ENCODE data around the gene LSAMP.

DNA sequence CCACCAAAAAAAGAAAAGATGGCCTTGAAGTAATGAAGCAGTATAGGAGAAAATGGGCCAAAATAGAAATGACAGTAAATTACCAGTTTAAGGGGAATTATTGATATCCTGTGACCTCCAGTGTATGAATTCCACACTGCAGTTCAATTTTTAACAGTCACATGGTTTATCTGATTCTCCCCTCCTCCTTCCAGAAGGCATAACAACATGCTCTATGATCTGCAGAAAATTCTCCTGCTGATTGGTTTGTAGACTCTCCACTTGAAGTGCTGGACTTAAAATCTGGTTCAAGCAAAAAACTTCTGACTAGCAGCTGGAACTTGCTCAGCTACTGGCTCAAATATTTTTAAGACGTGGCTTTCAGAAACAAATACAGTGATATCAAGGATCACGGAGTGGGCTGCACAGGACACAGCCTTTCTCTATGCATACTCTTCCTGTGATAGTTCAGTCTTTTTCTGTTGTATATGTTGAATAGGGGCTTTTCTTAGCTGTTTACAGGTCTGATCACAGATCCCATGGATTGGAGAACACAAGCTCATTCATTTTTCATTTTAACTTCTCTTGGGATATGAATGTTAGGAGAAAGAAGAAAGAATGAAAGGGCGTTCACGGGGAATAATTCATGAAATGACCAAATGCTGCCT, 211.5 kb downstream of the LSAMP start:
- TF ChIP-seq EZH2 (IDR thresholded peaks at IDR 0.05; ENCODE audit: low read depth, unreplicated experiment): no peak
- TF ChIP-seq, protein P1, sequence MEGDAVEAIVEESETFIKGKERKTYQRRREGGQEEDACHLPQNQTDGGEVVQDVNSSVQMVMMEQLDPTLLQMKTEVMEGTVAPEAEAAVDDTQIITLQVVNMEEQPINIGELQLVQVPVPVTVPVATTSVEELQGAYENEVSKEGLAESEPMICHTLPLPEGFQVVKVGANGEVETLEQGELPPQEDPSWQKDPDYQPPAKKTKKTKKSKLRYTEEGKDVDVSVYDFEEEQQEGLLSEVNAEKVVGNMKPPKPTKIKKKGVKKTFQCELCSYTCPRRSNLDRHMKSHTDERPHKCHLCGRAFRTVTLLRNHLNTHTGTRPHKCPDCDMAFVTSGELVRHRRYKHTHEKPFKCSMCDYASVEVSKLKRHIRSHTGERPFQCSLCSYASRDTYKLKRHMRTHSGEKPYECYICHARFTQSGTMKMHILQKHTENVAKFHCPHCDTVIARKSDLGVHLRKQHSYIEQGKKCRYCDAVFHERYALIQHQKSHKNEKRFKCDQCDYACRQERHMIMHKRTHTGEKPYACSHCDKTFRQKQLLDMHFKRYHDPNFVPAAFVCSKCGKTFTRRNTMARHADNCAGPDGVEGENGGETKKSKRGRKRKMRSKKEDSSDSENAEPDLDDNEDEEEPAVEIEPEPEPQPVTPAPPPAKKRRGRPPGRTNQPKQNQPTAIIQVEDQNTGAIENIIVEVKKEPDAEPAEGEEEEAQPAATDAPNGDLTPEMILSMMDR (conservative IDR thresholded peaks at IDR 0.05; ENCODE audit: low read depth in 2 of 2): no peak
- TF ChIP-seq, protein P2, sequence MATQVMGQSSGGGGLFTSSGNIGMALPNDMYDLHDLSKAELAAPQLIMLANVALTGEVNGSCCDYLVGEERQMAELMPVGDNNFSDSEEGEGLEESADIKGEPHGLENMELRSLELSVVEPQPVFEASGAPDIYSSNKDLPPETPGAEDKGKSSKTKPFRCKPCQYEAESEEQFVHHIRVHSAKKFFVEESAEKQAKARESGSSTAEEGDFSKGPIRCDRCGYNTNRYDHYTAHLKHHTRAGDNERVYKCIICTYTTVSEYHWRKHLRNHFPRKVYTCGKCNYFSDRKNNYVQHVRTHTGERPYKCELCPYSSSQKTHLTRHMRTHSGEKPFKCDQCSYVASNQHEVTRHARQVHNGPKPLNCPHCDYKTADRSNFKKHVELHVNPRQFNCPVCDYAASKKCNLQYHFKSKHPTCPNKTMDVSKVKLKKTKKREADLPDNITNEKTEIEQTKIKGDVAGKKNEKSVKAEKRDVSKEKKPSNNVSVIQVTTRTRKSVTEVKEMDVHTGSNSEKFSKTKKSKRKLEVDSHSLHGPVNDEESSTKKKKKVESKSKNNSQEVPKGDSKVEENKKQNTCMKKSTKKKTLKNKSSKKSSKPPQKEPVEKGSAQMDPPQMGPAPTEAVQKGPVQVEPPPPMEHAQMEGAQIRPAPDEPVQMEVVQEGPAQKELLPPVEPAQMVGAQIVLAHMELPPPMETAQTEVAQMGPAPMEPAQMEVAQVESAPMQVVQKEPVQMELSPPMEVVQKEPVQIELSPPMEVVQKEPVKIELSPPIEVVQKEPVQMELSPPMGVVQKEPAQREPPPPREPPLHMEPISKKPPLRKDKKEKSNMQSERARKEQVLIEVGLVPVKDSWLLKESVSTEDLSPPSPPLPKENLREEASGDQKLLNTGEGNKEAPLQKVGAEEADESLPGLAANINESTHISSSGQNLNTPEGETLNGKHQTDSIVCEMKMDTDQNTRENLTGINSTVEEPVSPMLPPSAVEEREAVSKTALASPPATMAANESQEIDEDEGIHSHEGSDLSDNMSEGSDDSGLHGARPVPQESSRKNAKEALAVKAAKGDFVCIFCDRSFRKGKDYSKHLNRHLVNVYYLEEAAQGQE (IDR thresholded peaks at IDR 0.05; ENCODE audit: unreplicated experiment): no peak
- TF ChIP-seq EZH2phosphoT487 (IDR thresholded peaks at IDR 0.05; ENCODE audit: unreplicated experiment): no peak
- TF ChIP-seq POLR2AphosphoS5 (IDR thresholded peaks at IDR 0.05; ENCODE audit: low read depth): no peak
- no peak for TF ChIP-seq CREB1 (CRISPR knock-in tag; IDR thresholded peaks at IDR 0.05; ENCODE audit: low read depth)
- TF ChIP-seq NANOG (IDR thresholded peaks at IDR 0.05; ENCODE audit: borderline replicate concordance): no peak
- no peak for TF ChIP-seq JUNB (IDR thresholded peaks at IDR 0.05; ENCODE audit: unreplicated experiment)
- TF ChIP-seq STAT1 (IDR thresholded peaks at IDR 0.05; ENCODE audit: unreplicated experiment): no peak
- TF ChIP-seq, protein P3, sequence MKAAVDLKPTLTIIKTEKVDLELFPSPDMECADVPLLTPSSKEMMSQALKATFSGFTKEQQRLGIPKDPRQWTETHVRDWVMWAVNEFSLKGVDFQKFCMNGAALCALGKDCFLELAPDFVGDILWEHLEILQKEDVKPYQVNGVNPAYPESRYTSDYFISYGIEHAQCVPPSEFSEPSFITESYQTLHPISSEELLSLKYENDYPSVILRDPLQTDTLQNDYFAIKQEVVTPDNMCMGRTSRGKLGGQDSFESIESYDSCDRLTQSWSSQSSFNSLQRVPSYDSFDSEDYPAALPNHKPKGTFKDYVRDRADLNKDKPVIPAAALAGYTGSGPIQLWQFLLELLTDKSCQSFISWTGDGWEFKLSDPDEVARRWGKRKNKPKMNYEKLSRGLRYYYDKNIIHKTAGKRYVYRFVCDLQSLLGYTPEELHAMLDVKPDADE (IDR thresholded peaks at IDR 0.05): no peak
- no peak for TF ChIP-seq ZNF331 (CRISPR knock-in tag; IDR thresholded peaks at IDR 0.05; ENCODE audit: low read depth)
- TF ChIP-seq, protein P4, sequence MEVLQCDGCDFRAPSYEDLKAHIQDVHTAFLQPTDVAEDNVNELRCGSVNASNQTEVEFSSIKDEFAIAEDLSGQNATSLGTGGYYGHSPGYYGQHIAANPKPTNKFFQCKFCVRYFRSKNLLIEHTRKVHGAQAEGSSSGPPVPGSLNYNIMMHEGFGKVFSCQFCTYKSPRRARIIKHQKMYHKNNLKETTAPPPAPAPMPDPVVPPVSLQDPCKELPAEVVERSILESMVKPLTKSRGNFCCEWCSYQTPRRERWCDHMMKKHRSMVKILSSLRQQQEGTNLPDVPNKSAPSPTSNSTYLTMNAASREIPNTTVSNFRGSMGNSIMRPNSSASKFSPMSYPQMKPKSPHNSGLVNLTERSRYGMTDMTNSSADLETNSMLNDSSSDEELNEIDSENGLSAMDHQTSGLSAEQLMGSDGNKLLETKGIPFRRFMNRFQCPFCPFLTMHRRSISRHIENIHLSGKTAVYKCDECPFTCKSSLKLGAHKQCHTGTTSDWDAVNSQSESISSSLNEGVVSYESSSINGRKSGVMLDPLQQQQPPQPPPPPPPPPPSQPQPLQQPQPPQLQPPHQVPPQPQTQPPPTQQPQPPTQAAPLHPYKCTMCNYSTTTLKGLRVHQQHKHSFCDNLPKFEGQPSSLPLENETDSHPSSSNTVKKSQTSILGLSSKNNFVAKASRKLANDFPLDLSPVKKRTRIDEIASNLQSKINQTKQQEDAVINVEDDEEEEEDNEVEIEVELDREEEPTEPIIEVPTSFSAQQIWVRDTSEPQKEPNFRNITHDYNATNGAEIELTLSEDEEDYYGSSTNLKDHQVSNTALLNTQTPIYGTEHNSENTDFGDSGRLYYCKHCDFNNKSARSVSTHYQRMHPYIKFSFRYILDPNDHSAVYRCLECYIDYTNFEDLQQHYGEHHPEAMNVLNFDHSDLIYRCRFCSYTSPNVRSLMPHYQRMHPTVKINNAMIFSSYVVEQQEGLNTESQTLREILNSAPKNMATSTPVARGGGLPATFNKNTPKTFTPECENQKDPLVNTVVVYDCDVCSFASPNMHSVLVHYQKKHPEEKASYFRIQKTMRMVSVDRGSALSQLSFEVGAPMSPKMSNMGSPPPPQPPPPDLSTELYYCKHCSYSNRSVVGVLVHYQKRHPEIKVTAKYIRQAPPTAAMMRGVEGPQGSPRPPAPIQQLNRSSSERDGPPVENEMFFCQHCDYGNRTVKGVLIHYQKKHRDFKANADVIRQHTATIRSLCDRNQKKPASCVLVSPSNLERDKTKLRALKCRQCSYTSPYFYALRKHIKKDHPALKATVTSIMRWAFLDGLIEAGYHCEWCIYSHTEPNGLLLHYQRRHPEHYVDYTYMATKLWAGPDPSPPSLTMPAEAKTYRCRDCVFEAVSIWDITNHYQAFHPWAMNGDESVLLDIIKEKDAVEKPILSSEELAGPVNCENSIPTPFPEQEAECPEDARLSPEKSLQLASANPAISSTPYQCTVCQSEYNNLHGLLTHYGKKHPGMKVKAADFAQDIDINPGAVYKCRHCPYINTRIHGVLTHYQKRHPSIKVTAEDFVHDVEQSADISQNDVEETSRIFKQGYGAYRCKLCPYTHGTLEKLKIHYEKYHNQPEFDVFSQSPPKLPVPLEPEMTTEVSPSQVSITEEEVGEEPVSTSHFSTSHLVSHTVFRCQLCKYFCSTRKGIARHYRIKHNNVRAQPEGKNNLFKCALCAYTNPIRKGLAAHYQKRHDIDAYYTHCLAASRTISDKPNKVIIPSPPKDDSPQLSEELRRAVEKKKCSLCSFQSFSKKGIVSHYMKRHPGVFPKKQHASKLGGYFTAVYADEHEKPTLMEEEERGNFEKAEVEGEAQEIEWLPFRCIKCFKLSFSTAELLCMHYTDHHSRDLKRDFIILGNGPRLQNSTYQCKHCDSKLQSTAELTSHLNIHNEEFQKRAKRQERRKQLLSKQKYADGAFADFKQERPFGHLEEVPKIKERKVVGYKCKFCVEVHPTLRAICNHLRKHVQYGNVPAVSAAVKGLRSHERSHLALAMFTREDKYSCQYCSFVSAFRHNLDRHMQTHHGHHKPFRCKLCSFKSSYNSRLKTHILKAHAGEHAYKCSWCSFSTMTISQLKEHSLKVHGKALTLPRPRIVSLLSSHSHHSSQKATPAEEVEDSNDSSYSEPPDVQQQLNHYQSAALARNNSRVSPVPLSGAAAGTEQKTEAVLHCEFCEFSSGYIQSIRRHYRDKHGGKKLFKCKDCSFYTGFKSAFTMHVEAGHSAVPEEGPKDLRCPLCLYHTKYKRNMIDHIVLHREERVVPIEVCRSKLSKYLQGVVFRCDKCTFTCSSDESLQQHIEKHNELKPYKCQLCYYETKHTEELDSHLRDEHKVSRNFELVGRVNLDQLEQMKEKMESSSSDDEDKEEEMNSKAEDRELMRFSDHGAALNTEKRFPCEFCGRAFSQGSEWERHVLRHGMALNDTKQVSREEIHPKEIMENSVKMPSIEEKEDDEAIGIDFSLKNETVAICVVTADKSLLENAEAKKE (CRISPR knock-in tag; IDR thresholded peaks at IDR 0.05): no peak
